ENCODE results near the gene ADAMTS6.

ADAMTS6 gene

DNA sequence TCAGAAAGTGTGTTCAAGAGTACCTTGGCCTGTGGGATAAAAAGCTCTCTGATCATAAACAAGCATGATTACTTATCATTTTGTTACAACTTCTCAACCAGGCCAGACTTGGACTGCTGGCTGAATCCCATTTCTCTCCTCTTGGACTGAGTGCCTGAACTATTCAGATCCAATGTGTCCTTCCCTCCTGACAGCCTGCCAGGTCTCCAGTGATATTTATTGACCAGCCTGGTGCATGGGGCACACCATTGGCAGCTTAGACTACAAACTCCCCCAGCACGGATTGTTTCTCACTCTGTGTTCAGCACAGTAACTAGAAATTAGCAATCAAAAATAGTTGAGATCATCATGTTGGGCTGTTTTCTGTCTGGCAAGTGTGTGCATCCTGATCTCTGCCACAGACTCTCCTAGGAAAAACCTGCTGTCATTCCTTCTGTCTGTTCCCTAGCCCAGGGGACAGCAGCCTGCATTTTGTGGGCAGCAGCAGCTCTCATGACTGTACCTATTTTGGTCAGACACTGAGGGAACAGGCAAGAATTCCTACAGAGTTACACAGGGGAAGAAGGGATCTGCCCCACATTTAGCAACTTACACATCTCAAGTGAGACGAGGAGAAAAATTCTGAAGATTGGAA lies 348.1 kb downstream of the ADAMTS6 start:
- Histone ChIP-seq H3K9me3 (ENCODE audit: insufficient read depth, low read length, severe bottlenecking) (no peaks in the 10 kb centered on the region), H3K4me3 (ENCODE audit: low read depth in 1 of 2, low read length in 2 of 2) (no peak overlapping the region), H3K79me2 (ENCODE audit: insufficient read depth, low read length) (no peaks in the 10 kb centered on the region), H3K4me1 (ENCODE audit: insufficient read depth, low read length) (no peaks in the 10 kb centered on the region), H3K9ac (ENCODE audit: low read depth, low read length) (no peak overlapping the region), H2AFZ (ENCODE audit: low read depth, low read length) (no peak overlapping the region), H4K20me1 (ENCODE audit: insufficient read depth, low read length) (no peaks in the 10 kb centered on the region), H3K27me3 (ENCODE audit: insufficient read depth, low read length, poor library complexity) (no peaks in the 10 kb centered on the region), H3K36me3 (ENCODE audit: insufficient read depth, low read length) (no peaks in the 10 kb centered on the region), H3K27ac (ENCODE audit: low read length) (no peak overlapping the region), H3K4me2 (ENCODE audit: insufficient read depth, low read length) (no peak overlapping the region)
- ATAC-seq (ENCODE audit: insufficient read depth, low read depth), result no peak
- DNase-seq, result no peak
- no peak for TF ChIP-seq EZH2 (IDR thresholded peaks at IDR 0.05; ENCODE audit: borderline replicate concordance, low read depth, low read length, severe bottlenecking)
- TF ChIP-seq, protein P1, sequence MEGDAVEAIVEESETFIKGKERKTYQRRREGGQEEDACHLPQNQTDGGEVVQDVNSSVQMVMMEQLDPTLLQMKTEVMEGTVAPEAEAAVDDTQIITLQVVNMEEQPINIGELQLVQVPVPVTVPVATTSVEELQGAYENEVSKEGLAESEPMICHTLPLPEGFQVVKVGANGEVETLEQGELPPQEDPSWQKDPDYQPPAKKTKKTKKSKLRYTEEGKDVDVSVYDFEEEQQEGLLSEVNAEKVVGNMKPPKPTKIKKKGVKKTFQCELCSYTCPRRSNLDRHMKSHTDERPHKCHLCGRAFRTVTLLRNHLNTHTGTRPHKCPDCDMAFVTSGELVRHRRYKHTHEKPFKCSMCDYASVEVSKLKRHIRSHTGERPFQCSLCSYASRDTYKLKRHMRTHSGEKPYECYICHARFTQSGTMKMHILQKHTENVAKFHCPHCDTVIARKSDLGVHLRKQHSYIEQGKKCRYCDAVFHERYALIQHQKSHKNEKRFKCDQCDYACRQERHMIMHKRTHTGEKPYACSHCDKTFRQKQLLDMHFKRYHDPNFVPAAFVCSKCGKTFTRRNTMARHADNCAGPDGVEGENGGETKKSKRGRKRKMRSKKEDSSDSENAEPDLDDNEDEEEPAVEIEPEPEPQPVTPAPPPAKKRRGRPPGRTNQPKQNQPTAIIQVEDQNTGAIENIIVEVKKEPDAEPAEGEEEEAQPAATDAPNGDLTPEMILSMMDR (IDR thresholded peaks at IDR 0.05; ENCODE audit: borderline replicate concordance, extremely low read depth, low read length, poor library complexity, severe bottlenecking), result no peak

DNA sequence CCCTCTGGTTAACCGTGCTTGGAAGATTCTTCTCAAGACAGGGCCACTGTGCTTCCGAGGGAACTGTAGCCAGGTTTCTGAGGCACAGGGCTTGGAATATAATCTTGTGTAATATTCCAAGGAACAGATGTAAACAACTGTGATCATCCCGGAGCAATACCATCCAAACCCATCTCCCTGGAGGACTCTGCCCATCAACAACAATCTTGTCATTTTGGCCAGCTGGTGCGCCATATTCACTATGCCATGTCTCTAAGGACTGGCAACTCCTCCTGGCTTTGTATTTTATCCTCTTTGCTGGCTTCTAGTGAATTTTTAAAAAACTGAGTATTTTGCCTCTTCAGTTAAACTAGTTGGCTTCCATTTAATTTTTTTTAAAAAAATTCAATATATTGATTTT lies 349.3 kb downstream of the ADAMTS6 start:
- ATAC-seq (ENCODE audit: insufficient read depth, low read depth), result no peak

DNA sequence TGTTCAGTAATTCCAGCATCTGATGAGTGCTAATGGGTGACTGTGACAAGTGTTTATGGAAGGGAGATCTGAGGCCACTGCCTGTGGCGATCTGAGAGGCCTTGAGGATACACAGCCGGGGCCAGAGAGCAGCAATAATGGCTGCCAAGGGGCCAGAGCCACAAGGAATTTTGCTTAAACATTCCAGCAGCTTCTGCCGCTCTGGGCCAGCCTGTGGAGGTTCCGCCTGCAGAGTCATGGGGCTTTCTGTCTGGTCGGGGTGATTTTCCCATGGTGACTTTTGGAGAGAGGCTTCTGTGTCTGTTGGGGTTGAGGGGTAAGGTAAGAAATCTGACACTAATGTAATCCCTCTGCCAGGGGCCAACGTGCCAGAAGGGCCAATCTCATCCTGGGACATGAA lies 353.5 kb downstream of the ADAMTS6 start:
- H3K9ac ChIP-seq (ENCODE audit: low read depth, low read length), result no peak overlapping the region
- H4K20me1 ChIP-seq (ENCODE audit: insufficient read depth, low read length), result no peaks in the 10 kb centered on the region
- no peaks in the 10 kb centered on the region for H3K27me3 ChIP-seq (ENCODE audit: insufficient read depth, low read length, poor library complexity)
- ATAC-seq (ENCODE audit: insufficient read depth, low read depth), result no peak
- no peaks in the 10 kb centered on the region for H3K79me2 ChIP-seq (ENCODE audit: insufficient read depth, low read length)
- no peaks in the 10 kb centered on the region for H3K9me3 ChIP-seq (ENCODE audit: insufficient read depth, low read length, severe bottlenecking)
- H2AFZ ChIP-seq (ENCODE audit: low read depth, low read length), result no peak overlapping the region
- H3K4me3 ChIP-seq (ENCODE audit: low read depth in 1 of 2, low read length in 2 of 2), result no peak overlapping the region
- H3K27ac ChIP-seq (ENCODE audit: low read length), result no peak overlapping the region
- no peaks in the 10 kb centered on the region for H3K36me3 ChIP-seq (ENCODE audit: insufficient read depth, low read length)
- TF ChIP-seq, protein P1 (IDR thresholded peaks at IDR 0.05; ENCODE audit: borderline replicate concordance, extremely low read depth, low read length, poor library complexity, severe bottlenecking), result no peak
- no peak for TF ChIP-seq EZH2 (IDR thresholded peaks at IDR 0.05; ENCODE audit: borderline replicate concordance, low read depth, low read length, severe bottlenecking)
- no peaks in the 10 kb centered on the region for H3K4me1 ChIP-seq (ENCODE audit: insufficient read depth, low read length)
- no peak for DNase-seq
- H3K4me2 ChIP-seq (ENCODE audit: insufficient read depth, low read length), result no peak overlapping the region

More for the DNA sequence above, 349.3 kb downstream of the ADAMTS6 start:
- TF ChIP-seq EZH2 (IDR thresholded peaks at IDR 0.05; ENCODE audit: borderline replicate concordance, low read depth, low read length, severe bottlenecking), result no peak
- TF ChIP-seq, protein P1 (IDR thresholded peaks at IDR 0.05; ENCODE audit: borderline replicate concordance, extremely low read depth, low read length, poor library complexity, severe bottlenecking), result no peak
- Histone ChIP-seq H3K4me2 (ENCODE audit: insufficient read depth, low read length) (no peak overlapping the region), H4K20me1 (ENCODE audit: insufficient read depth, low read length) (no peaks in the 10 kb centered on the region), H3K79me2 (ENCODE audit: insufficient read depth, low read length) (no peaks in the 10 kb centered on the region), H3K9me3 (ENCODE audit: insufficient read depth, low read length, severe bottlenecking) (no peaks in the 10 kb centered on the region), H3K27me3 (ENCODE audit: insufficient read depth, low read length, poor library complexity) (no peaks in the 10 kb centered on the region), H3K27ac (ENCODE audit: low read length) (no peak overlapping the region), H2AFZ (ENCODE audit: low read depth, low read length) (no peak overlapping the region), H3K4me3 (ENCODE audit: low read depth in 1 of 2, low read length in 2 of 2) (no peak overlapping the region), H3K36me3 (ENCODE audit: insufficient read depth, low read length) (no peaks in the 10 kb centered on the region), H3K4me1 (ENCODE audit: insufficient read depth, low read length) (no peaks in the 10 kb centered on the region), H3K9ac (ENCODE audit: low read depth, low read length) (no peak overlapping the region)
- DNase-seq, result no peak
